K562 (cell line): ENCODE measurements around the gene CCDC28B. TPM values are rescaled to one million over a fixed set of nuclear protein-coding genes. Genes with fewer than 3 reads are reported as not detected.

Experiments
- ATAC-seq: fragments of 200-7000 bp; cut with Tn5 transposase; 3 replicates; pipeline ENCODE4 v1.9.1; 2020; ENCODE audit warnings: moderate library complexity
- BruUV-seq: library from RNA; stranded (reverse); fragments of 400-500 nt; replicated peaks from 2 replicates; lab custom pipeline; 2021; lab: Mats Ljungman, UMichigan
- CTCF ChIA-PET: fragments of 300-600 bp; formaldehyde crosslinking; extraction: SDS; loops from one replicate; lab custom pipeline; 2021; ENCODE audit warnings: low intra/inter-chr PET ratio; lab: Yijun Ruan, JAX
- POLR2A ChIA-PET: fragments of 300-600, 350-650 bp; sonication (Branson Sonifier 250); formaldehyde crosslinking; extraction: SDS; loops from one replicate; lab custom pipeline; 2021; ENCODE audit warnings: antibody characterized with exemption, inconsistent platforms; lab: Yijun Ruan, JAX
- DNase-seq, 4 experiments: peaks; one replicate each; pipeline versions ENCODE4 v3.0.0 to v3.0.0-alpha.2; 2011 to 2018; ENCODE audit warnings: low spot score in 3 of 4, mixed read lengths in 3 of 4; ENCODE audit errors: extremely low read depth in 1 of 4
- FAIRE-seq: peaks from 2 replicates; lab custom pipeline; 2011; peaks lifted over from hg19 to GRCh38; lab: Jason Lieb, UNC
- H2AFZ ChIP-seq: 2 replicates; pipeline ENCODE4 v1.6.0; 2011; ENCODE audit warnings: low read depth, low read length, control low read depth, inconsistent platforms
- H3K27ac ChIP-seq: fragments of 200-600 bp; 3 replicates; pipeline ENCODE4 v1.8.0; 2011; ENCODE audit warnings: low read depth, mild to moderate bottlenecking, control low read depth, inconsistent platforms, low read length, moderate library complexity, mixed read lengths; ENCODE audit errors: extremely low read depth
- H3K27me3 ChIP-seq, 2 experiments: fragments of 300-600 bp in 1 of 2; 2 replicates in 1 of 2; 3 replicates in 1 of 2; pipeline versions ENCODE4 v1.6.0 to v1.8.0; 2011; ENCODE audit warnings: inconsistent platforms in 2 of 2, low read length in 2 of 2, mild to moderate bottlenecking in 1 of 2, mixed read lengths in 1 of 2, moderate library complexity in 1 of 2; ENCODE audit not compliant: control insufficient read depth in 2 of 2, insufficient read depth in 2 of 2
- H3K36me3 ChIP-seq: fragments of 300-600 bp; 3 replicates; pipeline ENCODE4 v1.8.0; 2011; ENCODE audit warnings: mild to moderate bottlenecking, low read length, inconsistent platforms; ENCODE audit not compliant: control insufficient read depth, insufficient read depth
- H3K4me1 ChIP-seq, 2 experiments: fragments of 200-600 bp in 1 of 2; replicated peaks in 1 of 2; 2 replicates in 1 of 2; 3 replicates in 1 of 2; pipeline versions ENCODE4 v1.5.1 to v1.8.0; 2011; ENCODE audit warnings: inconsistent platforms in 2 of 2, low read length in 2 of 2, mild to moderate bottlenecking in 1 of 2, mixed read lengths in 1 of 2, moderate library complexity in 1 of 2; ENCODE audit not compliant: control insufficient read depth in 2 of 2, insufficient read depth in 2 of 2
- H3K4me2 ChIP-seq: 2 replicates; pipeline ENCODE4 v1.6.1; 2011; ENCODE audit warnings: low read length, control low read depth, inconsistent platforms, mixed read lengths; ENCODE audit not compliant: insufficient read depth
- H3K4me3 ChIP-seq: fragments of 200-600 bp; sonication (generic), shearing (Covaris generic); 2 replicates; pipeline ENCODE4 v1.5.1; 2016; ENCODE audit warnings: control low read depth, inconsistent platforms
- H3K79me2 ChIP-seq: fragments of 200-600 bp; 3 replicates; pipeline ENCODE4 v1.8.0; 2011; ENCODE audit warnings: low read length, inconsistent platforms; ENCODE audit not compliant: control insufficient read depth, insufficient read depth
- H3K9ac ChIP-seq, 2 experiments: 2 replicates each; pipeline versions ENCODE4 v1.6.0 to v1.6.1; 2011; ENCODE audit warnings: low read depth in 2 of 2, low read length in 2 of 2, control low read depth in 1 of 2, inconsistent platforms in 1 of 2, mild to moderate bottlenecking in 1 of 2, mixed read lengths in 1 of 2; ENCODE audit not compliant: insufficient read depth in 1 of 2
- H3K9me1 ChIP-seq: one replicate; pipeline ENCODE4 v1.6.0; 2011; ENCODE audit warnings: inconsistent platforms, mild to moderate bottlenecking, low read length, moderate library complexity; ENCODE audit not compliant: control insufficient read depth, insufficient read depth
- H3K9me3 ChIP-seq: replicated peaks from 2 replicates; pipeline ENCODE4 v1.5.1; 2011; ENCODE audit warnings: low read depth, low read length, inconsistent platforms; ENCODE audit not compliant: control insufficient read depth, insufficient read depth
- H4K20me1 ChIP-seq: replicated peaks from 2 replicates; pipeline ENCODE4 v1.6.1; 2011; ENCODE audit warnings: low read length, inconsistent platforms, mixed read lengths; ENCODE audit not compliant: control insufficient read depth, insufficient read depth
- NFIX ChIP-seq: fragments of 250-450 bp; sonication (Bioruptor Pico); IDR thresholded peaks from 2 replicates; pipeline ENCODE4 v1.4.0; 2020; ENCODE audit warnings: low read depth, mild to moderate bottlenecking, moderate library complexity
- POLR2B ChIP-seq: fragments of 450-650 bp; IDR thresholded peaks from 2 replicates; pipeline ENCODE4 v1.6.1; 2018; ENCODE audit warnings: low read depth; ENCODE audit not compliant: partially characterized antibody
- POLR2G ChIP-seq: fragments of 200-400 bp; formaldehyde crosslinking; IDR thresholded peaks from 2 replicates; pipeline ENCODE4 v1.6.1; 2017; ENCODE audit warnings: low read depth, mild to moderate bottlenecking, antibody characterized with exemption, low read length, moderate library complexity
- RBFOX2 ChIP-seq: fragments of 200-400 bp; formaldehyde crosslinking; IDR thresholded peaks from 2 replicates; pipeline ENCODE4 v1.6.1; 2017; ENCODE audit warnings: low read depth, mild to moderate bottlenecking, low read length, moderate library complexity
- ZNF143 ChIP-seq: sonication (generic); formaldehyde crosslinking; IDR thresholded peaks from 2 replicates; pipeline ENCODE4 v1.9.0; 2022; ENCODE audit warnings: mild to moderate bottlenecking, missing genetic modification reagents
- WGBS: fragments of 100-300 bp; shearing (Covaris generic); methylation state at CpG from one replicate; pipeline ENCODE4 v1.1.6; 2016; ENCODE audit warnings: low coverage, mixed read lengths; ENCODE audit not compliant: insufficient coverage; ENCODE audit errors: missing lambda C conversion rate; 5-methylcytosine and 5-hydroxymethylcytosine counted together
- in situ Hi-C: fragments of 300-500 bp; cut with MboI; formaldehyde crosslinking; loops from 4 replicates; pipeline ENCODE4 v1.15.0; 2018; ENCODE audit warnings: inconsistent platforms, mixed read lengths
- intact Hi-C: fragments of 100-400 bp; cut with micrococcal nuclease; formaldehyde crosslinking; loops from 2 replicates; pipeline ENCODE4 v1.14.2; 2022
- polyA plus RNA-seq, 8 experiments: library from polyadenylated mRNA; depleted of rRNA in 4 of 8; stranded (reverse) in 5 of 8; unstranded in 3 of 8; fragments of >200 nt; fragmentation: Nextera tagmentation in 2 of 8; fragmentation: Illumina TruSeq in 1 of 8; extraction: Ambion mirVana in 2 of 8; extraction: Trizol in 1 of 8; gene quantifications; 2 replicates each; pipeline versions ENCODE4 v1.2.1 to v1.2.3, GENCODE V29; 2011 to 2014; ENCODE audit warnings: inconsistent platforms in 1 of 8, missing spikeins in 1 of 8
- total RNA-seq, 7 experiments: library from RNA; depleted of rRNA in 6 of 7; stranded (reverse); fragments of >200 nt in 6 of 7; fragmentation: Illumina TruSeq in 2 of 7; extraction: Trizol in 2 of 7; gene quantifications; 2 replicates each; pipeline versions ENCODE4 v1.2.1 to v1.2.3, GENCODE V29; 2011 to 2021; ENCODE audit warnings: low replicate concordance in 1 of 7
- TF ChIP-seq, protein P1 (sequence below): sonication (generic); formaldehyde crosslinking; IDR thresholded peaks from 2 replicates; pipeline ENCODE4 v1.9.0; 2022; ENCODE audit warnings: mild to moderate bottlenecking, missing genetic modification reagents
- TF ChIP-seq, protein P2 (sequence below): sonication (generic); formaldehyde crosslinking; IDR thresholded peaks from 2 replicates; pipeline ENCODE4 v1.9.0; 2022; ENCODE audit warnings: mild to moderate bottlenecking, missing genetic modification reagents
- TF ChIP-seq, protein P3 (sequence below), 2 experiments: fragments of 450-650 bp; formaldehyde crosslinking in 1 of 2; IDR thresholded peaks; 2 replicates each; pipeline versions ENCODE4 v1.4.0 to v1.6.1; 2014 to 2020; ENCODE audit warnings: mild to moderate bottlenecking in 2 of 2, borderline replicate concordance in 1 of 2, low read depth in 1 of 2

CCDC28B gene
- total and polyA plus RNA-seq, 9 of the 15 experiments (the other 6 are each of a cell fraction or from before 2014, with no cell fraction given) = 5.7 to 54.5 (median 31.7) TPM

DNA sequence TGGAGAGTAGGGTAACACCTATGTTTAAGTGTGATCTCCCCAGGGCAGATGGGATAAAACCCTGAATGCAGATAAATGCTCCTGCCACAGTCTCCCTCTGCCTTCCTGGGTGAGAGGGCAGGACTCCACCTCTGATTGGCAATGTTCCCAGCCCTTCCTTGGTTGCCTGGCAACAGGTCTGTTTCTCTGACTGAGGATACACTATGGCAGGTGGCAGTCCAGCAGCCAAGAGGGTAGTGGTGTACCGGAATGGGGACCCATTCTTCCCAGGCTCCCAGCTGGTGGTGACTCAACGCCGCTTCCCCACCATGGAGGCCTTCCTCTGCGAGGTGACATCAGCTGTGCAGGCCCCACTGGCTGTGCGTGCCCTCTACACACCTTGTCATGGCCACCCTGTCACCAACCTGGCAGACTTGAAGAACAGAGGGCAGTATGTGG is 8.5 kb downstream of the CCDC28B start, which contains the start of gene DCDC2B (continued):
- peak; percentile 45; the same call in 1 of the 2 replicates for TF ChIP-seq RBFOX2
- TF ChIP-seq, protein P1, sequence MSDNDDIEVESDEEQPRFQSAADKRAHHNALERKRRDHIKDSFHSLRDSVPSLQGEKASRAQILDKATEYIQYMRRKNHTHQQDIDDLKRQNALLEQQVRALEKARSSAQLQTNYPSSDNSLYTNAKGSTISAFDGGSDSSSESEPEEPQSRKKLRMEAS (CRISPR knock-in tag) = 0 out of 2 replicates have a peak, but pooled peaks have one; percentile 26
- peak; percentile 67 for TF ChIP-seq POLR2G
- TF ChIP-seq POLR2B = peak; percentile 14
- TF ChIP-seq, protein P2, sequence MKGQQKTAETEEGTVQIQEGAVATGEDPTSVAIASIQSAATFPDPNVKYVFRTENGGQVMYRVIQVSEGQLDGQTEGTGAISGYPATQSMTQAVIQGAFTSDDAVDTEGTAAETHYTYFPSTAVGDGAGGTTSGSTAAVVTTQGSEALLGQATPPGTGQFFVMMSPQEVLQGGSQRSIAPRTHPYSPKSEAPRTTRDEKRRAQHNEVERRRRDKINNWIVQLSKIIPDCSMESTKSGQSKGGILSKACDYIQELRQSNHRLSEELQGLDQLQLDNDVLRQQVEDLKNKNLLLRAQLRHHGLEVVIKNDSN (CRISPR knock-in tag) = 0 out of 2 replicates have a peak, but pooled peaks have one; percentile 9
- TF ChIP-seq ZNF143 (CRISPR knock-in tag) = 0 out of 2 replicates have a peak, but pooled peaks have one; percentile 11

DNA sequence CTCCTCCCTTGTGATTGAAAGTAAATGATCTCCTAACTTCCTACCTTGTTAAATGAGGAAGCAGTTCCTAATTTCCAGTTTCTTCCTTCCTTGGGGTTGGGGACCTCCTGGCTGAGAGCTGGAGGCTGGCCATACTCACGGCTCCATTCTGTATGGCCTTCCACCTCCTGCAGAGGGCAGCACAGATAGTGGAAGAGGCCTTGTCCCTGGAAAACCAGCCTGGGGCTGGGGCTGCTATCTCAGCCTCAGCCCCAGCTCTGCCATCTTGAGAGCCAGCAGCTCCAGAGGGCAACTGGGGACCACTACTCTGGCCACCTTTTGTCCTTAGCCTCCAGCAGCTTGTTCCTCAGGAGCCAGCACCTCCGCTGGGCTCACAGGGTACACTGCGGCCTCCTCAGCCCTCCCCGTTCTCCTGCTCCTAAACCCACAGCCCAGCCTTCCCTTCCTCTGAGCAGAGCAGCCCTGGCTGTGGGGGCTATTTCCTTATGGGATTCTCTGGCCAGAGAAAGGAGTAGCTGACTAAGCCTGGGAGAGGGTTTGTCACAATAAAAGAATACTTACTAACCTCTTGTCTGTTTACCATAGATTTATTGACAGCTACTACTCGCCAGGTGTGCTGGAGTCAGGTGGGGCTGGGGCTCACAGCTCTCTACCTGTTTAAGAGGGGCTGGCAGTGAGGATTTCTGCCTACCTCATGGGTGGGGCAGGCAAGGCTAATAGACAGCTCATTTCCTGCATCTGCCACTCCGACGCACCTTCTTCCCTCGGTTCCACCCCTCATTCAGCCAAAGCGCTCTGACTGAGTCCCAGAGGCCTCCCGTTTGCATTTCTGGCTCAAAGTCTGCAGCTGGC is 15.5 kb downstream of the CCDC28B start:
- H3K36me3 ChIP-seq = peaks cover 43% of the 10 kb centered on the region; the same call in 2 of the 3 replicates
- H4K20me1 ChIP-seq = no peaks in the 10 kb centered on the region
- no peak overlapping the region for H3K27ac ChIP-seq
- no peaks in the 10 kb centered on the region for H3K27me3 ChIP-seq
- intact Hi-C loops (loop anchor here (1.0 to 2.0 kb wide), 2 partner anchors 101 to 198 kb away; no protein-coding TSS in a partner anchor), in situ Hi-C loops (no loop called here)
- no peak overlapping the region for H3K4me2 ChIP-seq
- no peaks in the 10 kb centered on the region for H3K9me1 ChIP-seq
- H3K4me1 ChIP-seq = peaks cover 4 to 10% of the 10 kb centered on the region in 2 experiments; a peak in 4 of 5 replicates
- POLR2A ChIA-PET = interaction anchor here (0.5 to 2.6 kb wide), 23 partner anchors 8 to 178 kb away, joined by 3 to 17 read pairs (median 5); partner anchors contain the start of genes BSDC1, CCDC28B, FAM167B and IQCC
- FAIRE-seq (peak; percentile 94), ATAC-seq (peak; percentile 96), DNase-seq (peak; percentile 72 to 87 (median 79))
- WGBS = 75% methylated on average over 10 of the region's 10 CpGs
- no TSS peak for BruUV-seq
- no peak overlapping the region for H3K4me3 ChIP-seq
- peak overlapping the region in 1 of 2 experiments; percentile 72; a peak in 2 of 4 replicates for H3K9ac ChIP-seq
- H3K9me3 ChIP-seq = no peaks in the 10 kb centered on the region
- no peak overlapping the region for H2AFZ ChIP-seq
- CTCF ChIA-PET = interaction anchor here (0.6 to 2.5 kb wide), 7 partner anchors 30 to 198 kb away, joined by 3 to 12 read pairs (median 5); no protein-coding TSS in a partner anchor
- H3K79me2 ChIP-seq = peaks cover 3% of the 10 kb centered on the region; the same call in 1 of the 3 replicates
- TF ChIP-seq, protein P3, sequence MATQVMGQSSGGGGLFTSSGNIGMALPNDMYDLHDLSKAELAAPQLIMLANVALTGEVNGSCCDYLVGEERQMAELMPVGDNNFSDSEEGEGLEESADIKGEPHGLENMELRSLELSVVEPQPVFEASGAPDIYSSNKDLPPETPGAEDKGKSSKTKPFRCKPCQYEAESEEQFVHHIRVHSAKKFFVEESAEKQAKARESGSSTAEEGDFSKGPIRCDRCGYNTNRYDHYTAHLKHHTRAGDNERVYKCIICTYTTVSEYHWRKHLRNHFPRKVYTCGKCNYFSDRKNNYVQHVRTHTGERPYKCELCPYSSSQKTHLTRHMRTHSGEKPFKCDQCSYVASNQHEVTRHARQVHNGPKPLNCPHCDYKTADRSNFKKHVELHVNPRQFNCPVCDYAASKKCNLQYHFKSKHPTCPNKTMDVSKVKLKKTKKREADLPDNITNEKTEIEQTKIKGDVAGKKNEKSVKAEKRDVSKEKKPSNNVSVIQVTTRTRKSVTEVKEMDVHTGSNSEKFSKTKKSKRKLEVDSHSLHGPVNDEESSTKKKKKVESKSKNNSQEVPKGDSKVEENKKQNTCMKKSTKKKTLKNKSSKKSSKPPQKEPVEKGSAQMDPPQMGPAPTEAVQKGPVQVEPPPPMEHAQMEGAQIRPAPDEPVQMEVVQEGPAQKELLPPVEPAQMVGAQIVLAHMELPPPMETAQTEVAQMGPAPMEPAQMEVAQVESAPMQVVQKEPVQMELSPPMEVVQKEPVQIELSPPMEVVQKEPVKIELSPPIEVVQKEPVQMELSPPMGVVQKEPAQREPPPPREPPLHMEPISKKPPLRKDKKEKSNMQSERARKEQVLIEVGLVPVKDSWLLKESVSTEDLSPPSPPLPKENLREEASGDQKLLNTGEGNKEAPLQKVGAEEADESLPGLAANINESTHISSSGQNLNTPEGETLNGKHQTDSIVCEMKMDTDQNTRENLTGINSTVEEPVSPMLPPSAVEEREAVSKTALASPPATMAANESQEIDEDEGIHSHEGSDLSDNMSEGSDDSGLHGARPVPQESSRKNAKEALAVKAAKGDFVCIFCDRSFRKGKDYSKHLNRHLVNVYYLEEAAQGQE (IDR thresholded peaks at IDR 0.05; ENCODE audit: borderline replicate concordance) = peak; percentile 88
- TF ChIP-seq, protein P3 (CRISPR knock-in tag; IDR thresholded peaks at IDR 0.05; ENCODE audit: low read depth) = no peak
- no peak for TF ChIP-seq NFIX
